Effector memory CD8-positive, alpha-beta T cell (primary cell): ENCODE measurements around the gene RGS6.
A peak's percentile ranks its signal among the peaks of the same experiment; 100 is the strongest.

Experiments
- ATAC-seq: fragments of 150-1000 bp; cut with Tn5 transposase; replicated peaks from 2 replicates; pipeline ENCODE4 v1.10.0; 2021; ENCODE audit warnings: mild to moderate bottlenecking, moderate library complexity
- DNase-seq, 3 experiments: peaks; one replicate each; pipeline ENCODE4 v3.0.0; 2021
- H3K27ac Mint-ChIP-seq, 2 donors: one replicate each; pipeline ENCODE4 v1.8.0; 2022; ENCODE audit warnings: mild to moderate bottlenecking in 2 of 2, mixed read lengths in 2 of 2, moderate library complexity in 2 of 2
- H3K27me3 Mint-ChIP-seq, 2 donors: one replicate each; pipeline ENCODE4 v1.8.0; 2022; ENCODE audit warnings: mixed read lengths in 2 of 2
- H3K36me3 Mint-ChIP-seq: one replicate; pipeline ENCODE4 v1.8.0; 2022; ENCODE audit warnings: mild to moderate bottlenecking, moderate library complexity, mixed read lengths; ENCODE audit not compliant: insufficient read depth
- H3K4me1 Mint-ChIP-seq, 2 donors: one replicate each; pipeline ENCODE4 v1.8.0; 2022; ENCODE audit warnings: low read depth in 2 of 2, mixed read lengths in 2 of 2
- H3K4me3 Mint-ChIP-seq, 2 donors: one replicate each; pipeline ENCODE4 v1.8.0; 2022; ENCODE audit warnings: mild to moderate bottlenecking in 2 of 2, mixed read lengths in 2 of 2, moderate library complexity in 2 of 2
- H3K9me3 Mint-ChIP-seq, 2 donors: one replicate each; pipeline ENCODE4 v1.8.0; 2022; ENCODE audit warnings: mixed read lengths in 2 of 2

RGS6 gene

DNA sequence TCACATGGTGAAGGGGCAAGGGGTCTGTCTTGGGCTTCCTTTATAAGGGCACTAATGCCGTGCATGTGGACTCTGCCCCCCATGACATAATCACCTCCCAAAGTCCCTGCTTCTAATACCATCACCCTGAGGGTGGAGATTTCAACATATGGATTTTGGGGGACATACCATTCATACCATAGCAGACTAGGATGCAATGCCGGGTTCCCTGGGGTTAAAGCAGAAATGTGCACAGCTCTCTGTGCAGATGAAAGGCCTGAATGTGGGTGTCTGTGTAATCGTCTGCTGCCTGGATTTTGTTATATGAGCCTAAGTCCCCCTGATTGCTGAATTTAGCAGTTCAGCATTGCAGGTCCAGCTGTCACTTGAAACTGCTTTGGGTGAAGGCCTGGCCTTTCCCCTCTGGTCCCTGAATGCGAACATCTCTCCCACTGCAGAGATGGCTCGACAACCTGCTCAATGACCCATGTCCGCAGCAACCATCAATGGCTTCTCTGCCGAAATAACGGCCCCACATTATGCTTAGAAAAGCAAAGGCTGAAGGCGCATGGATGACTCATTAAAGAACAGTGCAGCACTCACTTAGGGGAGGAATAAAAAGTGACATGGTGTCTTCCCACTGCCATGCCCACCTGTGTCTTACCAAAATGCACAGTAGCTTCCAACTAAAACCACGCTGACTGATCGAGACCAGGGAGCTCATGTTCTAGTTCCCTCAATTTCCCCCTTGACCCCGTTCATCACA is 675.3 kb downstream of the RGS6 start:
- Mint-ChIP-seq H3K36me3 (no peaks in the 10 kb centered on the region), H3K4me3 (no peak overlapping the region), H3K4me1 (peaks cover 4 to 6% of the 10 kb centered on the region in 2 donors), H3K27me3 (peaks cover 42 to 55% of the 10 kb centered on the region in 2 donors), H3K27ac (no peak overlapping the region), H3K9me3 (no peaks in the 10 kb centered on the region)
- no peak for ATAC-seq
- DNase-seq, result no peak

DNA sequence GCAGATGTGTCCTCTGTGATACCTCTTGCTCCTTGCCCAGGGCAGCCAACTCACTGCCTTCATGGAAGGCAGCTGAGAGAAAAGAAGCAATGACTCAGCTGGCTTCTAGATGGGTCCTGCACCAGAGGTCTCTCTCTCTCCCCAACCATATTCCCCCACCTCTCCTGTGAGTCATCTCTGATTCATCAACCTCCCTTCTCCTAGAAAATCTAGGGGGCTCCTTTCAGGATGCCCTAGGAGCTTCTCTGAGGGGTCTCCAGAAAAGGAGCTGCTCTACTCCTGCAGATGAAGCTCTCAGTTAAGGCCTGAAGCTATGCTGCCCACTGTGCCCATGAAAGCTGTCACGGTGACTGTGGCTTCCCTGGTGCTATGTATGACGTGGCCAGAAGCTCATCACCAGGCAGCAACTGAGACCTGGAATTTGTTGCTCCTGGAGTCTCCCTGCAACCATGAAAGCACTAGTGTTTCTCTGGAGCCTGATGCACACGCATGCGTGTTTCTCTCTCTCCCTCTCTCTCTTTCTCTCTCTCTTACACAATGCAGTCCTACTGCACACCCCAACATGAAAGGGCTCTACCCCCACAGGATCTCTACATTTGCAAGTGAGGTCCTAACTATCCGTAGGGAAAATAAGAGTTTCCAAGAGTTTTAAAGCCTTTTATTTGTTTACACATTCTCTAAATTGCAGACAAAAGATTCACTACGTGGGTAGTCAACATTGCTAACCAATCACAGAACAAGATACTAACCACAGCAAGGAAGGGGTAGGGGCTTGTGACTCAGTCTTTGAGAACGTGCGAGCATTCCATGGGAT is 676.4 kb downstream of the RGS6 start:
- Mint-ChIP-seq H3K4me3 (no peak overlapping the region), H3K9me3 (no peaks in the 10 kb centered on the region), H3K4me1 (peaks cover 4 to 6% of the 10 kb centered on the region in 2 donors), H3K27me3 (peaks cover 45 to 62% of the 10 kb centered on the region in 2 donors), H3K27ac (no peak overlapping the region), H3K36me3 (no peaks in the 10 kb centered on the region)
- ATAC-seq (no peak), DNase-seq (no peak)

DNA sequence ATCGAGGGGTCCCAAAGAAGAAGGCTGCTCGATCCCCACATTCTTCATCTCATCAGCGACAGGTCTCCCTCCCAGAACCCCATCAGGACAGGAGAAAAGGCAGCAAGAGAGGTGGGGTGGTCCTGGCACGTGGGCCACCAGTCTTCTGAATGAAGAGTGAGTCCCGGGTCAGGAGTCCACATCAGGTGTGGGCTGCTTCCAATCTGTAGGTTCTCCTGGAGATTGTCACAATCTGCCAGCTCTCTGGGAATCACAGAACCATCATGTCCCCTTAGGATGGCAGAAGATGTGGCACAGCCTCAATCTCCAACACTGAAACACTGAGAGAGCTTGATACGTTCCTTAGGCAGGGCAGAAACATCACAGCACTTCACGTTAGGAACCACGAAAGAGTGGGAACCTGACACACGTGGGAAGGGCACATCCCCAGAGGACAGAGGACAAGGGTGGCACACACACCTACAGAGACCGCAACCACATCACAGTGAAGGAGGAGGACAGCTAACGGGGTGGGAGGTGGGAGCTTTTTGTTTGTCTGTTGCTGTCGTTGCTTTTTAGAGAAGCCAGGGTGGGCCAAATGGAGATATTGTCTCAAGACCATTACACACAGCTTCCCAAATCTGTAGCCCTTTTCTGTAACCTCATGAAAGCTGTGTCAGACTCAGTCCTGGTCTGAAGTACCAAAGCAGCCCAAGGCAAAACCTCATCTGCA is 677.1 kb downstream of the RGS6 start:
- Mint-ChIP-seq H3K36me3 (no peaks in the 10 kb centered on the region), H3K27me3 (peaks cover 47 to 64% of the 10 kb centered on the region in 2 donors), H3K4me1 (peaks cover 4 to 8% of the 10 kb centered on the region in 2 donors), H3K27ac (no peak overlapping the region), H3K9me3 (no peaks in the 10 kb centered on the region), H3K4me3 (no peak overlapping the region)
- no peak for ATAC-seq
- no peak for DNase-seq

DNA sequence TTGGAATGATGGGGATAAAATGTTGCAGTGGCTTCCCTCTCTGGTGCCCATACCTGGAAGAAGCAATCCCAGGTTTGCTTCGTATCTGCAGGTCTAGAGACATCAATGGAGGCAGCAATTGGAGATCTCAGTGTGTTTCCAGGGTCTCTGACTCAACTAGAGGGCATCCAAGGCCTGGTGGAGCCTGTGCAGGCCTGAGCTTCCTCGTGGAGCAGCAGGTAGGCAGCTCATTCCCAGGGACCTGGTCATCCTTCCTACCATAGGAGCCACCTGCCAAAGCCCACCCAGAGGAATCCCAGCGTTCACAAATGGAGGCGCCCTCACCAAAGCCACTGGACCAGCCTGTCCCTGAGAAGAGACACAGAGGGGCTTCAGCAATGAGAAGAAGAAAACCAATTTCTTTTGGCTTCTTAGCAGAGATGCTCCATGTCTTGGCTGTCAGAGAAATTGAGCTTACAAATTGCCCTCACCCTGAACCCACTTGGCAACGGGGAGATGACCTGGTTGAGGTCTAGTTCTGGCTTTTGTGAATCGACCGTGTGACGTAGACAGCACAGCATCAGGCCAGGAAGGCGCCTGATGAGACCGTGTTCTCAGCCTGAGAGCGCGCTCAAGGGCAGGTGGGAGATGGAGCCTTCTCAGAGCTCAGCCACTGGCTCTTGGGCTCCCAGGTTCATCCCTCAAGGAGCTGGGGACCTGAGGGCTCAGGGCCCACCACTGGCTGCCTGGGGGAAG is 678.0 kb downstream of the RGS6 start:
- Mint-ChIP-seq H3K4me1 (peaks cover 4 to 8% of the 10 kb centered on the region in 2 donors), H3K4me3 (no peak overlapping the region), H3K36me3 (no peaks in the 10 kb centered on the region), H3K27me3 (peaks cover 42 to 56% of the 10 kb centered on the region in 2 donors), H3K9me3 (no peaks in the 10 kb centered on the region), H3K27ac (no peak overlapping the region)
- DNase-seq, result no peak
- ATAC-seq, result no peak

DNA sequence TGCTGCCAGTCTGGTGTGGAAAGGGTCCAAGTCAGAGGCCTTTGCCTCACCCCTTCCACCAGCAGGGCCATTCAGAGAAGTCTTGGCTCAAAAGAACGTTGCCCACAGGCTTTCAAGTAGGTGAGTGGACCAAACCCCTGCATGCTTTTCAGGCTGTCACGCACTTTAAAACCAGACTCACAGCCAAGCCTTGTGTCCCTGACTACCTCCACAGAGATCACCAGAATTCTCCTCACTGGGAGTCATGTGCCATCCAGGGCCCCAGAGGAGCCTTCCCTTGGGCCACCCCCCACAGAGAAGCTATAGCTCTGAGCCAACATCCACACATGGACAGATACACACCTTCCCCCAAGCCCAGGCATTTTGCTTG is 678.6 kb downstream of the RGS6 start:
- ATAC-seq (no peak), DNase-seq (no peak)
- Mint-ChIP-seq H3K4me1 (peaks cover 4 to 10% of the 10 kb centered on the region in 2 donors), H3K4me3 (no peak overlapping the region), H3K36me3 (no peaks in the 10 kb centered on the region), H3K27ac (no peak overlapping the region), H3K27me3 (peaks cover 42 to 55% of the 10 kb centered on the region in 2 donors), H3K9me3 (no peaks in the 10 kb centered on the region)

DNA sequence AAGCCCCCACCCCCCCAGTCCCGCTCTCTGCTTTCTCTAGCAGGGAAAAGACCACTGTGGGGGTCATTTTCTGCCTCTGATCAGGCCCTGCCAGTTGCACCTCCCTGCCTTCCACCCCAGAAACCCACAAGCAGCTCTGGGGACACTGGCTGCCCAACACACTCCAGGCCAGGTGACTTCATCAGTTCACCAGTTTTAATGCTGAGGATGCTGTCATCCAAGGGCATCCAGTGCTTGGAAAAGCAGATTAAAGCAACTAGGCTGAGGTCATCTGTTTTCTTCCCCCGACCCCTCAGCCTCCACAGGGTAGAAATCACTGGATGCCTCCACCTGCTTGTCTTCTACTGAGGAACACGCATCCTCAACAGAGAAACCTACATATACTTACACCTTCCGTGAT is 679.3 kb downstream of the RGS6 start:
- H3K4me1 Mint-ChIP-seq, result peaks cover 8 to 10% of the 10 kb centered on the region in 2 donors
- peaks cover 48 to 62% of the 10 kb centered on the region in 2 donors for H3K27me3 Mint-ChIP-seq
- H3K36me3 Mint-ChIP-seq, result no peaks in the 10 kb centered on the region
- DNase-seq (no peak), ATAC-seq (no peak)
- no peak overlapping the region for H3K27ac Mint-ChIP-seq
- H3K4me3 Mint-ChIP-seq, result no peak overlapping the region
- H3K9me3 Mint-ChIP-seq, result no peaks in the 10 kb centered on the region

DNA sequence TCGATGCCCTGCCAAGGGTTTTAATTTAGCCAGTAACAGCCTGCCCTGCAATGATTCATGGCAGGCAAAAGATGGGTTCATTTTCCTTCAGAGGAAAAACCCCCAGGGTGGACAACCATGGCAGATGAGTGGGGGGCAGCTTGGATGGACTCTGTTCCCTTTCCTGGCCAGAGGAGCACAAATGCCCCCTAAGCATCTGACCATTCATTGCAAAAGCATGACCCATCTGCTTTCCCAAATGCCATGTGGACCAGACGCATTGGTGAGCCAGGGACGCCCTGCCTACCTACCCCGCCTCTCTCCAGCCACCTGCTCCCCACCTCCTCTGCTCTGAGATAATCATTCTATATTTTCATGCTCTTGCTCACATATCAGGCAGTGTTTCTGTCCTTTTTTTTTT is 679.8 kb downstream of the RGS6 start:
- peaks cover 8 to 10% of the 10 kb centered on the region in 2 donors for H3K4me1 Mint-ChIP-seq
- H3K27ac Mint-ChIP-seq, result no peak overlapping the region
- no peak overlapping the region for H3K4me3 Mint-ChIP-seq
- H3K9me3 Mint-ChIP-seq, result no peaks in the 10 kb centered on the region
- peaks cover under 1% of the 10 kb centered on the region for H3K36me3 Mint-ChIP-seq
- DNase-seq, result no peak
- H3K27me3 Mint-ChIP-seq, result peaks cover 54 to 67% of the 10 kb centered on the region in 2 donors
- ATAC-seq, result no peak

DNA sequence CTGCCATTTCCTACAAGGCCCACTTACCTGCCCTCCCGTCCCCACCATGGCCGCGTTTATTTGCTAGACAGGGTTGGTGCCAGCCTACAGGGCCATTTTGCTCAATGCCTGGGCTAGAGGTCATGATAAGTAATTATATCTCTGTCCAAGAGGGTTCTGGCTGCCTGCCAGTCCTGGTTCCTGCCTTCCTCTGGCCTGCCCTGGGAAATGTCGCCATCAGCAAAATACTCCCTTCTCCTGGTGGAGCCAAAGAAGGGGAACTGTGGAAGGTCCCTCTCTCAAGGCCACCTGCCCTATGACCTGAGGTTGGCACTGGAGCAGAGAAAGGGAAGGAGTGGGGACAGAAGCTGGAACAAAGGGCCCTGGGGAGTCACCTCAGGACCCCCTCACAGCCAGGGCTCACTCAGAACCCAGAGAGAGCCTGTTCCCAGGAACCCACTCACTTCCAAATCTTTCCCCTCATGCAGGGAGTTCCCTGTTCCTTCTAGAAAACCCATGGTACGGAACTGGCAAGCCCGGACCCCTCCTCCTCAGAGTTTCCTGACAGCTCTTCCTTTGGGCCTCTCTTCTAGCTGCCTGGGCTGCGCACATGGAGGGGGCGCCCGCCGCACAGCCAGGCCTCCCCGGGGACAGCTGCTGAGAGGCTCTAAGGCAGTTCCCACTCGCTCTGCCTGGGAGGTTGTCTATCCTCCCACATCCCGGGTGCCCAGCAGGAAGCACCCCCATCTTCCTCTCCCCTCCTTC is 681.2 kb downstream of the RGS6 start:
- Mint-ChIP-seq H3K27ac (peak overlapping the region in 1 of 2 donors; percentile 38), H3K36me3 (peaks cover 2% of the 10 kb centered on the region), H3K4me3 (no peak overlapping the region), H3K4me1 (peaks cover 8 to 10% of the 10 kb centered on the region in 2 donors), H3K27me3 (peaks cover 55 to 77% of the 10 kb centered on the region in 2 donors), H3K9me3 (no peaks in the 10 kb centered on the region)
- ATAC-seq, result no peak
- DNase-seq, result no peak

DNA sequence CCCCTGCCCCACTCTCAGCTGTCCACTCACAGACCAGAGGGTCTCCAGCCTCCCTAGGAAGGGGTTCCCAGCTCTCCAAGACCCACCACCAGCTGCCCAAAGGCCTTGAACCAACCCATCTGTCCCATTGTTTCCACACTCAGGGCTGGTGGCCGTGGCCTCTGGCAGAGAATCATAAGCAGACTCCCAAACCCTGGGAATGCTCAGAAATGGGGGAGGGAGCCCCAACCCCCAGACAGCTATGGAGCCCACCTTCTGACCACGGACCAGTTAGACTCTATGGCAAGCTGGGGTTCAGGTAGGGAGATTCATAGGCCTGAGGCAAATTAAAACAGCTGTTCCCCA is 681.7 kb downstream of the RGS6 start:
- H3K4me3 Mint-ChIP-seq, result no peak overlapping the region
- peak overlapping the region in 1 of 2 donors; percentile 38 for H3K27ac Mint-ChIP-seq
- H3K4me1 Mint-ChIP-seq, result peaks cover 4 to 9% of the 10 kb centered on the region in 2 donors
- H3K9me3 Mint-ChIP-seq, result no peaks in the 10 kb centered on the region
- peaks cover 2% of the 10 kb centered on the region for H3K36me3 Mint-ChIP-seq
- DNase-seq (no peak), ATAC-seq (no peak)
- H3K27me3 Mint-ChIP-seq, result peaks cover 49 to 72% of the 10 kb centered on the region in 2 donors

DNA sequence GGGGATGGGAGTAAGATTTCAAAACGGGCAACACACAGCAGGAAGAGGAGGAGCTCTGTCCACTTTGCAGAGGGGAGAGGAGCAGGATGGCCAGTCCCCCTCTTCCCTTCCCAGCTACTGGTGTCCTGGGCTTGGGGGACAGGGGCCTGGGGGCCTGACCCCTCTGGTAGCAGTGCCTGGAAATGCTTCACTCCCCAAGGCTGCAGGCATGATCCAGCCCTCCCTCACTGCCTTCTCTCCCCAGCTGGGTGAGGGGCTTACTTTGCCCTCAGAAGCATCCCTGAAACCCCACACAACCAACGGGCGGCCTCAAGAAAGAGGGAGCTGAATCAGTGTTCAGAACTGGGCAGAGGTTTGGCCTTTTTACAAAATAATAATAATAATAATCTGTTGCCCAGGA is 682.1 kb downstream of the RGS6 start:
- H3K27ac Mint-ChIP-seq, result no peak overlapping the region
- H3K27me3 Mint-ChIP-seq, result peaks cover 45 to 67% of the 10 kb centered on the region in 2 donors
- peaks cover 2% of the 10 kb centered on the region for H3K36me3 Mint-ChIP-seq
- DNase-seq, result no peak
- H3K4me1 Mint-ChIP-seq, result peaks cover 4 to 5% of the 10 kb centered on the region in 2 donors
- H3K4me3 Mint-ChIP-seq, result no peak overlapping the region
- H3K9me3 Mint-ChIP-seq, result no peaks in the 10 kb centered on the region
- no peak for ATAC-seq

DNA sequence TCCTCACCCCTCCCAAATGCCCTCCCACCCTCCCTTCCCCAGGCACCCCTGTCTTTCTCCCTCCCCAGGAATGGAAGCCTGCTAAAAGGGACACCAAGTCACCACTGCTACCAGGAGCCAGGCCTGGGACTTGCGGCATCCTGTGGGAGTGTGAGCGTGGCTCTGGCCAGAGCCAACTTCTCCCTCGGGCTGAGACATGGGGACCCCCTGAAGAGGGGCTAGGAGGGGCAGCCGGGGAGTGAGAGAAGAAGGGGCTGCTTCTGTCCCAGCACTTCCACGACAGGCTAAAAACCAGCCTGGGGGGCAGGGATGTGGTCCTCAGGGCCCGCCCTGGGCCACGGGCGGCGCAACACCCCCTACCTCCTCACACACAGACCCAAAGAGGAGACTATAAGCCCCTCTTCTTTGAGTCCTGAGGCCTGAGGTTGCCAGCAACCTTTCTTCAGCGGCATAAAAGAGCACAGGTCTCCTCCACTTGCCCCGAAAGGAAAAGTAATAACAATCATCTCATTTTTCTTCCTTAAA is 682.7 kb downstream of the RGS6 start:
- Mint-ChIP-seq H3K4me1 (peaks cover 4% of the 10 kb centered on the region in 2 donors), H3K27me3 (peaks cover 47 to 62% of the 10 kb centered on the region in 2 donors), H3K9me3 (no peaks in the 10 kb centered on the region), H3K4me3 (no peak overlapping the region), H3K36me3 (peaks cover 2% of the 10 kb centered on the region), H3K27ac (no peak overlapping the region)
- ATAC-seq, result no peak
- no peak for DNase-seq

DNA sequence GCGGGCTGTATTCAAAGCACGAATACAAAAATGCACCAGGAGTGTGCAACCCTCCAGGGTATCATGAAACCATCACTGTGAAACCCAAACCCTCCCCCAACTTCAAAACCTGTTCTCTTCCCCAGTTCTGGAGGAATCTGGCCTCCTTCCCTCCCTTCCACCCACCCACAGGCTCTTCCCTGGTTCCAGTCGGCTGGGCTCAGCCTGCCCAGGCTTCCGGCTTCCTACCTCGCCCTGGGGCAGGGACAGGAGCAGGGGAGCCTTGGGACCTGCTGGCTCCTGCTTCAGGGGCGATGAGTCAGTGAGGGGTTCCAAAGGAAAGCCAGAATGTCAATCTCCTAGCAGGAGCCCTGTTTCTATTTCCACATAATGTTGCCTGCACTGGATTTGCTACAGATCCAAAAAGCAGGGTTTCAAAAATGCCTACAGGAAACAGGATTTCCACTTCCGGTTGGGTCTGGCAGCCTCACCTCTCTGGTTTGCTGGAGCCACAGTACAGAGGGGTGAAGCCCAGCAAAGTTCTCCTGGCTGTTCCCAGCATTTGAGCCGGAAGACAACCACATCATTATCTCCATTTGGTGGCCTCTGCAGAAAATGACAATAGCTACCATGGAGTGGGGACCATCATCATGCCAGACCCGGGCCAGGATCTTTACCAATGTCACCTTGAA is 683.4 kb downstream of the RGS6 start:
- H3K27ac Mint-ChIP-seq, result no peak overlapping the region
- ATAC-seq, result no peak

More for the DNA sequence above, 683.4 kb downstream of the RGS6 start:
- Mint-ChIP-seq H3K4me3 (no peak overlapping the region), H3K4me1 (peaks cover 4% of the 10 kb centered on the region in 2 donors), H3K27me3 (peaks cover 53 to 63% of the 10 kb centered on the region in 2 donors), H3K36me3 (peaks cover 2% of the 10 kb centered on the region), H3K9me3 (no peaks in the 10 kb centered on the region)
- DNase-seq, result no peak
